ENCODE data around the gene OTUD5.

OTUD5 gene

GRCh38 chrX:48957477-48957826 is at the start of gene OTUD5:
Gene OTUD5 (minus strand): TSS chrX:48957607. CDS start chrX:48957570, 37 bp downstream.
- H3K27ac ChIP-seq (ENCODE audit: extremely low read depth, low read depth, low read length) = peak within 1 kb of the TSS; percentile 74
- ChIA-PET POLR2A (interaction anchor here (0.8 to 3.3 kb wide), 9 partner anchors 14 to 379 kb away, joined by 3 to 24 read pairs (median 8); partner anchors contain the start of genes GRIPAP1, HDAC6, KCND1 and PQBP1), CTCF (no interaction called here)
- no peaks in the 10 kb centered on the region for H3K9me3 ChIP-seq (ENCODE audit: control insufficient read depth, insufficient read depth, low read depth, low read length)
- H3K4me1 ChIP-seq (ENCODE audit: control insufficient read depth, insufficient read depth, low read length) = peaks cover 3% of the 10 kb centered on the region; the same call in 1 of the 2 replicates
- H3K36me3 ChIP-seq (ENCODE audit: control insufficient read depth in 2 of 2, insufficient read depth in 1 of 2, low read length in 2 of 2) = peaks cover 0 to 38% of the 10 kb centered on the region in 2 experiments; a peak in 1 of 3 replicates
- peak within 1 kb of the TSS; percentile 67 for H3K4me3 ChIP-seq (ENCODE audit: low read depth, low read length)
- TF ChIP-seq ZNF658 (tag by site-specific recombination; IDR thresholded peaks at IDR 0.05) (no peak), ZNF624 (tag by site-specific recombination; IDR thresholded peaks at IDR 0.05) (no peak), ZNF560 (tag by site-specific recombination; IDR thresholded peaks at IDR 0.05; ENCODE audit: borderline replicate concordance) (no peak), ZNF223 (tag by site-specific recombination; IDR thresholded peaks at IDR 0.05) (no peak), ZNF335 (tag by site-specific recombination; conservative IDR thresholded peaks at IDR 0.05) (no peak), ZBTB8A (tag by site-specific recombination; IDR thresholded peaks at IDR 0.05) (no peak), BCL11B (tag by site-specific recombination; IDR thresholded peaks at IDR 0.05; ENCODE audit: low read depth) (no peak), GLI2 (tag by site-specific recombination; IDR thresholded peaks at IDR 0.05; ENCODE audit: borderline replicate concordance, low read depth) (no peak), SALL2 (tag by site-specific recombination; IDR thresholded peaks at IDR 0.05; ENCODE audit: borderline replicate concordance) (no peak), ZNF660 (tag by site-specific recombination; IDR thresholded peaks at IDR 0.05) (0 out of 2 replicates have a peak, but pooled peaks have one; percentile 20), ZNF510 (tag by site-specific recombination; IDR thresholded peaks at IDR 0.05; ENCODE audit: insufficient replicate concordance) (no peak), ZNF398 (tag by site-specific recombination; IDR thresholded peaks at IDR 0.05) (no peak), PRDM6 (tag by site-specific recombination; IDR thresholded peaks at IDR 0.05) (no peak), ZNF324 (tag by site-specific recombination; IDR thresholded peaks at IDR 0.05) (no peak), ZNF423 (tag by site-specific recombination; IDR thresholded peaks at IDR 0.05) (no peak), ZSCAN30 (tag by site-specific recombination; IDR thresholded peaks at IDR 0.05) (0 out of 2 replicates have a peak, but pooled peaks have one; percentile 19), ZNF140 (tag by site-specific recombination; IDR thresholded peaks at IDR 0.05) (no peak), ZFP69B (tag by site-specific recombination; IDR thresholded peaks at IDR 0.05) (no peak), ZNF626 (tag by site-specific recombination; IDR thresholded peaks at IDR 0.05) (no peak), YY1 (tag by site-specific recombination; IDR thresholded peaks at IDR 0.05) (no peak), ZNF214 (tag by site-specific recombination; IDR thresholded peaks at IDR 0.05; ENCODE audit: borderline replicate concordance) (no peak), ZNF707 (tag by site-specific recombination; IDR thresholded peaks at IDR 0.05) (no peak), RBAK (tag by site-specific recombination; IDR thresholded peaks at IDR 0.05) (no peak), ZNF366 (tag by site-specific recombination; conservative IDR thresholded peaks at IDR 0.05) (no peak), ZNF184 (tag by site-specific recombination; IDR thresholded peaks at IDR 0.05) (peak; percentile 46; the same call in 1 of the 2 replicates), ZNF155 (tag by site-specific recombination; IDR thresholded peaks at IDR 0.05) (no peak), ZNF580 (tag by site-specific recombination; IDR thresholded peaks at IDR 0.05) (peak; percentile 90; the same call in 1 of the 2 replicates), ZNF561 (tag by site-specific recombination; IDR thresholded peaks at IDR 0.05; ENCODE audit: borderline replicate concordance) (peak; percentile 27; the same call in 1 of the 2 replicates), OSR2 (tag by site-specific recombination; IDR thresholded peaks at IDR 0.05) (no peak)
- TF ChIP-seq, protein P1, sequence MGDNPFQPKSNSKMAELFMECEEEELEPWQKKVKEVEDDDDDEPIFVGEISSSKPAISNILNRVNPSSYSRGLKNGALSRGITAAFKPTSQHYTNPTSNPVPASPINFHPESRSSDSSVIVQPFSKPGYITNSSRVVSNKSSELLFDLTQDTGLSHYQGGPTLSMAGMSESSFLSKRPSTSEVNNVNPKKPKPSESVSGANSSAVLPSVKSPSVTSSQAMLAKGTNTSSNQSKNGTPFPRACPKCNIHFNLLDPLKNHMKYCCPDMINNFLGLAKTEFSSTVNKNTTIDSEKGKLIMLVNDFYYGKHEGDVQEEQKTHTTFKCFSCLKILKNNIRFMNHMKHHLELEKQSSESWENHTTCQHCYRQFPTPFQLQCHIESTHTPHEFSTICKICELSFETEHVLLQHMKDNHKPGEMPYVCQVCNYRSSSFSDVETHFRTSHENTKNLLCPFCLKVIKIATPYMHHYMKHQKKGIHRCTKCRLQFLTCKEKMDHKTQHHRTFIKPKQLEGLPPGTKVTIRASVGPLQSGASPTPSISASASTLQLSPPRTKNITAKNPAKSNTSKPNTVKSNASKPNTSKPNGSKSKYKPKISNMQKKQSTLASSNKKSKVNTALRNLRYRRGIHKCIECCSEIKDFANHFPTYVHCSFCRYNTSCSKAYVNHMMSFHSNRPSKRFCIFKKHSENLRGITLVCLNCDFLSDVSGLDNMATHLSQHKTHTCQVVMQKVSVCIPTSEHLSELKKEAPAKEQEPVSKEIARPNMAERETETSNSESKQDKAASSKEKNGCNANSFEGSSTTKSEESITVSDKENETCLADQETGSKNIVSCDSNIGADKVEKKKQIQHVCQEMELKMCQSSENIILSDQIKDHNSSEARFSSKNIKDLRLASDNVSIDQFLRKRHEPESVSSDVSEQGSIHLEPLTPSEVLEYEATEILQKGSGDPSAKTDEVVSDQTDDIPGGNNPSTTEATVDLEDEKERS (tag by site-specific recombination; IDR thresholded peaks at IDR 0.05) = no peak
- TF ChIP-seq, protein P2, sequence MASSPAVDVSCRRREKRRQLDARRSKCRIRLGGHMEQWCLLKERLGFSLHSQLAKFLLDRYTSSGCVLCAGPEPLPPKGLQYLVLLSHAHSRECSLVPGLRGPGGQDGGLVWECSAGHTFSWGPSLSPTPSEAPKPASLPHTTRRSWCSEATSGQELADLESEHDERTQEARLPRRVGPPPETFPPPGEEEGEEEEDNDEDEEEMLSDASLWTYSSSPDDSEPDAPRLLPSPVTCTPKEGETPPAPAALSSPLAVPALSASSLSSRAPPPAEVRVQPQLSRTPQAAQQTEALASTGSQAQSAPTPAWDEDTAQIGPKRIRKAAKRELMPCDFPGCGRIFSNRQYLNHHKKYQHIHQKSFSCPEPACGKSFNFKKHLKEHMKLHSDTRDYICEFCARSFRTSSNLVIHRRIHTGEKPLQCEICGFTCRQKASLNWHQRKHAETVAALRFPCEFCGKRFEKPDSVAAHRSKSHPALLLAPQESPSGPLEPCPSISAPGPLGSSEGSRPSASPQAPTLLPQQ (tag by site-specific recombination; IDR thresholded peaks at IDR 0.05) = no peak
